RWPE2 (cell line): ENCODE data around the gene MBTPS1.

Source experiments
- ATAC-seq: fragments of 200-7000 bp; cut with Tn5 transposase; 3 replicates; pipeline ENCODE4 v1.9.1; 2021; ENCODE audit warnings: low read depth
- DNase-seq: peaks from one replicate; pipeline ENCODE4 v3.0.0-alpha.2; 2020; ENCODE audit warnings: low spot score
- H3K27ac ChIP-seq: fragments of 450-650 bp; 2 replicates; pipeline ENCODE4 v1.5.1; 2017; ENCODE audit warnings: mild to moderate bottlenecking; ENCODE audit not compliant: poor library complexity, severe bottlenecking
- H3K27me3 ChIP-seq: fragments of 250-450 bp; sonication (Bioruptor Pico); 2 replicates; pipeline ENCODE4 v1.5.1; 2021; ENCODE audit warnings: mild to moderate bottlenecking, moderate library complexity; ENCODE audit not compliant: insufficient read depth, poor library complexity, severe bottlenecking
- H3K36me3 ChIP-seq: fragments of 250-450 bp; sonication (Bioruptor Pico); 2 replicates; pipeline ENCODE4 v1.5.1; 2020; ENCODE audit warnings: low read depth, mild to moderate bottlenecking, moderate library complexity
- H3K4me1 ChIP-seq: fragments of 250-450 bp; sonication (Bioruptor Pico); 2 replicates; pipeline ENCODE4 v1.5.1; 2021; ENCODE audit warnings: mild to moderate bottlenecking, moderate library complexity; ENCODE audit not compliant: insufficient read depth, poor library complexity, severe bottlenecking
- H3K4me3 ChIP-seq: fragments of 250-450 bp; sonication (Bioruptor Pico); 2 replicates; pipeline ENCODE4 v1.5.1; 2021; ENCODE audit warnings: mild to moderate bottlenecking, moderate library complexity; ENCODE audit not compliant: severe bottlenecking
- H3K9me3 ChIP-seq: fragments of 250-450 bp; sonication (Bioruptor Pico); 2 replicates; pipeline ENCODE4 v1.5.1; 2021; ENCODE audit warnings: mild to moderate bottlenecking, moderate library complexity; ENCODE audit not compliant: severe bottlenecking
- CTCF ChIP-seq: fragments of 450-650 bp; IDR thresholded peaks from one replicate; pipeline ENCODE4 v1.5.1; 2017; ENCODE audit warnings: mild to moderate bottlenecking, moderate library complexity; ENCODE audit not compliant: poor library complexity, severe bottlenecking

The MBTPS1 gene

GRCh38 chr16:84048270-84048669 lies 68.5 kb downstream of the MBTPS1 start:
- H3K4me1 ChIP-seq, result no peaks in the 10 kb centered on the region
- H3K9me3 ChIP-seq, result no peaks in the 10 kb centered on the region
- peak; percentile 41 for TF ChIP-seq CTCF
- no peak overlapping the region for H3K4me3 ChIP-seq
- DNase-seq, result peak; percentile 45
- H3K36me3 ChIP-seq, result no peaks in the 10 kb centered on the region
- peaks cover 13% of the 10 kb centered on the region for H3K27me3 ChIP-seq
- H3K27ac ChIP-seq, result no peak overlapping the region
- ATAC-seq, result peak; percentile 52; the same call in 2 of the 3 replicates

DNA sequence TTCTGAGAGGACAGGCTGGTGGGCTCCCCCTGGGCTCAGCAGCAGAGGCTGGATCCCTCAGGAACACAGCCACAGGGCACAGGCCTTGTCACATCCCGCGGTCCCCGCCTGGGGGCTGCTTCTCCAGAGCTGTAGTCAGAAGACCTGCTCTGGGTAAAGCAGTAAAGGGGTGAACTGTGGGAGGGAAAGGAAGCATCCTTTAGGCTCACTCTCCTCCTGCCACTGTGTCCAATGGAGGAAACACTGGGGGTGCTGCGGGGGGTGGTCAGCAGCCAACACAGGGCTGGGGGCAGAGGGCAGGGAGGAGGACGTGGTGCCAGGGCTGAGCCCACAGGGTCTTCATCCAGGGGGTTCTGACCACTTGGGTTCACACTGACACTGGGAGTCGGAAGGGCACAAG lies 69.1 kb downstream of the MBTPS1 start:
- no peaks in the 10 kb centered on the region for H3K36me3 ChIP-seq
- TF ChIP-seq CTCF, result no peak
- no peaks in the 10 kb centered on the region for H3K4me1 ChIP-seq
- H3K9me3 ChIP-seq, result no peaks in the 10 kb centered on the region
- no peak overlapping the region for H3K27ac ChIP-seq
- DNase-seq (peak; percentile 34), ATAC-seq (no peak)
- H3K27me3 ChIP-seq, result peaks cover 19% of the 10 kb centered on the region
- H3K4me3 ChIP-seq, result no peak overlapping the region

GRCh38 chr16:84047206-84047605 lies 69.5 kb downstream of the MBTPS1 start:
- no peak for TF ChIP-seq CTCF
- ATAC-seq (no peak), DNase-seq (peak; percentile 32)
- Histone ChIP-seq H3K4me1 (no peaks in the 10 kb centered on the region), H3K27ac (no peak overlapping the region), H3K36me3 (no peaks in the 10 kb centered on the region), H3K4me3 (no peak overlapping the region), H3K27me3 (peaks cover 24% of the 10 kb centered on the region), H3K9me3 (no peaks in the 10 kb centered on the region)

- Histone ChIP-seq H3K27me3 (peaks cover 36% of the 10 kb centered on the region), H3K4me1 (no peaks in the 10 kb centered on the region), H3K27ac (no peak overlapping the region), H3K9me3 (no peaks in the 10 kb centered on the region), H3K36me3 (no peaks in the 10 kb centered on the region), H3K4me3 (no peak overlapping the region)
- no peak for ATAC-seq
- no peak for TF ChIP-seq CTCF
- peak; percentile 43 for DNase-seq
Measured at GRCh38 chr16:84045818-84046470, 70.8 kb downstream of the MBTPS1 start.
